ENCODE measurements around the gene PIGU. TPM values are rescaled to one million over a fixed set of nuclear protein-coding genes. Genes with fewer than 3 reads are reported as not detected.

PIGU gene
- total RNA-seq, 1 donor from 2014 or later, result 24.8 TPM

GRCh38 chr20:34704177-34705007, 27.5 kb upstream of the PIGU start, which contains the start of gene TP53INP2:
TSS of gene TP53INP2 (plus strand) at chr20:34704344. CDS start at chr20:34708740, 4,396 bp downstream.
- intact Hi-C loops (cut with micrococcal nuclease), result loop anchor here (1.0 to 10.0 kb wide), 11 partner anchors 14 to 710 kb away; partner anchors contain the start of genes AHCY, DYNLRB1, ITCH and MAP1LC3A
- DNase-seq (ENCODE audit: low spot score), result peak; percentile 86
- peak within 1 kb of the TSS; percentile 94 for H3K4me3 Mint-ChIP-seq
- H3K9me3 Mint-ChIP-seq, result no peaks in the 10 kb centered on the region
- H3K27ac Mint-ChIP-seq, result peak within 1 kb of the TSS; percentile 89
- H3K36me3 Mint-ChIP-seq (ENCODE audit: low read depth), result no peaks in the 10 kb centered on the region
- peaks cover 52% of the 10 kb centered on the region for H3K4me1 Mint-ChIP-seq (ENCODE audit: low read depth)
- peaks cover 21% of the 10 kb centered on the region for H3K27me3 Mint-ChIP-seq (ENCODE audit: insufficient read depth)

DNA sequence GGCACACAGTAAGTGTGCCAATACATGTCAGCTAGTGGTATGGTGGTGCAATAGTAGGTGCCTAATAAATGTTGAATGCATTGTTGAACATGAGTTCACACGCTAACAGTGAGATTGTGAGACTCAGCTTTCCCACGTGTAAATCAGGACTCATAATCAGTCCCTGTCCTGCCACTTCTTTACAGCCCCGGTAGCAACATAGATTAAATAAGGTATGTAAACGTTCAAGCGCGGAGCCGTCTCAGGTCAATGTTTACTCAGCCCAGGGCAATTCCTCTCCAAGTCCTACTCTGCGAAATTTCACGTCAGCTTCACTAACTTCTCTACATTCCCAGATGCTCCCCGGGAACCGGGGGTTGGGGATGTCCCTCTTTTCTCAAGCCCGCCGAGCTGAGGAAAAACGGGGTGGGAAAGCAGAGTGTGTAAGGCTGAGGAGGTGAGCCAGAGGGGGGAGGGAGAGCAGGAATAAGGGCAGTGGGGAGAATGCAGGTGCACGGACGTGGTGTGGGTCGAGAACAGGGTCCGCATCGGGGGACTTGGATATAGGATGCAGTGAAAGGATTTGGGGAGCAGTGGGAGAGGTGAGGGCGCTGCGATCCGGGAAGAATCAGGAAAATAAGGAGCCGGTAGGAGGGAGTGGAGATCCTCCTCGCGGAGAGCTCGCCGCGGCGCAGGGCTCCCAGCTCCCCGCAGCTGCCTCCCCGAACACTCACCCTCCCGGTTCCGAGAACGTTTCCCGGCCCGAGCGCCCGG, 26.7 kb upstream of the PIGU start:
- Mint-ChIP-seq H3K4me3 (peak overlapping the region; percentile 94), H3K36me3 (ENCODE audit: low read depth) (no peaks in the 10 kb centered on the region), H3K9me3 (no peaks in the 10 kb centered on the region), H3K27ac (peak overlapping the region; percentile 89), H3K27me3 (ENCODE audit: insufficient read depth) (peaks cover 20% of the 10 kb centered on the region), H3K4me1 (ENCODE audit: low read depth) (peaks cover 49% of the 10 kb centered on the region)
- DNase-seq (ENCODE audit: low spot score), result no peak
- intact Hi-C loops (cut with micrococcal nuclease), result loop anchor here (1.0 to 10.0 kb wide), 10 partner anchors 15 to 709 kb away; partner anchors contain the start of genes AHCY, DYNLRB1, MAP1LC3A and MMP24OS

GRCh38 chr20:34703061-34703423, 26.1 kb upstream of the PIGU start:
- no peak overlapping the region for H3K27ac Mint-ChIP-seq
- intact Hi-C loops (cut with micrococcal nuclease), result loop anchor here (10.0 kb wide), 2 partner anchors 572 to 708 kb away; partner anchors contain the start of genes MMP24OS and RALY
- H3K27me3 Mint-ChIP-seq (ENCODE audit: insufficient read depth), result peaks cover 20% of the 10 kb centered on the region
- H3K36me3 Mint-ChIP-seq (ENCODE audit: low read depth), result no peaks in the 10 kb centered on the region
- H3K4me1 Mint-ChIP-seq (ENCODE audit: low read depth), result peaks cover 43% of the 10 kb centered on the region
- no peak for DNase-seq (ENCODE audit: low spot score)
- no peaks in the 10 kb centered on the region for H3K9me3 Mint-ChIP-seq
- H3K4me3 Mint-ChIP-seq, result peak overlapping the region; percentile 94

GRCh38 chr20:34701405-34702085, 24.7 kb upstream of the PIGU start:
- H3K9me3 Mint-ChIP-seq, result no peaks in the 10 kb centered on the region
- intact Hi-C loops (cut with micrococcal nuclease), result loop anchor here (10.0 kb wide), 2 partner anchors 573 to 707 kb away; partner anchors contain the start of genes MMP24OS and RALY
- peaks cover 34% of the 10 kb centered on the region for H3K4me1 Mint-ChIP-seq (ENCODE audit: low read depth)
- H3K36me3 Mint-ChIP-seq (ENCODE audit: low read depth), result no peaks in the 10 kb centered on the region
- H3K27ac Mint-ChIP-seq, result no peak overlapping the region
- H3K4me3 Mint-ChIP-seq, result peak overlapping the region; percentile 22
- DNase-seq (ENCODE audit: low spot score), result no peak
- peaks cover 20% of the 10 kb centered on the region for H3K27me3 Mint-ChIP-seq (ENCODE audit: insufficient read depth)

DNA sequence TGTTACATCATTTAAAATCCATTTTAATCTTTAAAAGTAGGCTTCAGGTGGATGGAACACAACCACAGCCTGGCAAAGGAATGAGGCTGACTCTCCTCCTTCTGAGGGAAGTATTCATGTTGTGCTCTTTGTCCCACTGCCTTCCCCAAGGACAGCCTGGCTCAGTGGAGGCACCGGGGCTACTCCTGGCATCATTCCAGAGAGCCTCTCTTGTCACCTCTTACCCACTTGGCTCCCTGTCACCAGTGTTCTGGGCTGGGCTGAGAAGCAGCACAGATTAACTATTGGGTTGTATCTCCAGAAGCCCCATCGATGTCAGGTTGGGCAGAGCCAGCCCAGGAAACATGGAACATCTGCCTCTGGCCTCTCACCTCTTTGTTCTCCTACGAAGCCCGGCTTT, 16.5 kb upstream of the PIGU start:
- Mint-ChIP-seq H3K9me3 (no peaks in the 10 kb centered on the region), H3K4me1 (ENCODE audit: low read depth) (no peaks in the 10 kb centered on the region), H3K36me3 (ENCODE audit: low read depth) (no peaks in the 10 kb centered on the region), H3K4me3 (no peak overlapping the region), H3K27ac (no peak overlapping the region), H3K27me3 (ENCODE audit: insufficient read depth) (peaks cover 12% of the 10 kb centered on the region)
- intact Hi-C loops (cut with micrococcal nuclease), result no loop called here
- DNase-seq (ENCODE audit: low spot score), result no peak

- Mint-ChIP-seq H3K9me3 (no peaks in the 10 kb centered on the region), H3K4me1 (ENCODE audit: low read depth) (no peaks in the 10 kb centered on the region), H3K4me3 (no peak overlapping the region), H3K36me3 (ENCODE audit: low read depth) (no peaks in the 10 kb centered on the region), H3K27ac (no peak overlapping the region), H3K27me3 (ENCODE audit: insufficient read depth) (peaks cover 12% of the 10 kb centered on the region)
- intact Hi-C loops (cut with micrococcal nuclease), result no loop called here
- no peak for DNase-seq (ENCODE audit: low spot score)
Observed at GRCh38 chr20:34691838-34692237, 14.9 kb upstream of the PIGU start.

DNA sequence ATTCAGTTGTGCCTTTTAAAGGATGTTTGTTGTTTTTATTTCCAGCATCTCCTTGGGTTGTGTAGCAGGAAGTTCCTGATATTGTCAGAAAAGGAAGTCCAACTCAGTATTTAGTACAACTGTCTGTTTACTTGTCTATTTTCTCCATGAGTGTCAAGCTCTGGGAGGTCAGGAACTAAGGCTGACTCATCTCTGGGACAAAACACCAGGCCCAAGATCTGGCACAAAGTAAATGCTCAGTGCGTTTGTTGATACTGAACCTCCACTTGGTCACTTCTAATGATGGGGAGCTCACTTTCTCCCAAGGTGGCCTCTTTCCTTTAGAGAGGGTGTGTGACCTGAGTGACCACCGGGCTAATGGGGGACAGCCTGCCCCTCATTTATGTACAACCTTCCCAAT, 12.6 kb upstream of the PIGU start:
- DNase-seq (ENCODE audit: low spot score), result no peak
- H3K9me3 Mint-ChIP-seq, result no peaks in the 10 kb centered on the region
- intact Hi-C loops (cut with micrococcal nuclease), result no loop called here

GRCh38 chr20:34683667-34684066, 6.8 kb upstream of the PIGU start:
- H3K27me3 Mint-ChIP-seq (ENCODE audit: insufficient read depth), result no peaks in the 10 kb centered on the region
- H3K27ac Mint-ChIP-seq, result no peak overlapping the region
- no peaks in the 10 kb centered on the region for H3K36me3 Mint-ChIP-seq (ENCODE audit: low read depth)
- intact Hi-C loops (cut with micrococcal nuclease), result no loop called here
- peaks cover 8% of the 10 kb centered on the region for H3K4me1 Mint-ChIP-seq (ENCODE audit: low read depth)
- DNase-seq (ENCODE audit: low spot score), result no peak
- no peak overlapping the region for H3K4me3 Mint-ChIP-seq
- H3K9me3 Mint-ChIP-seq, result no peaks in the 10 kb centered on the region

More for the DNA sequence above, 12.6 kb upstream of the PIGU start:
- Mint-ChIP-seq H3K4me1 (ENCODE audit: low read depth) (no peaks in the 10 kb centered on the region), H3K36me3 (ENCODE audit: low read depth) (no peaks in the 10 kb centered on the region), H3K27ac (no peak overlapping the region), H3K4me3 (no peak overlapping the region), H3K27me3 (ENCODE audit: insufficient read depth) (peaks cover 5% of the 10 kb centered on the region)

DNA sequence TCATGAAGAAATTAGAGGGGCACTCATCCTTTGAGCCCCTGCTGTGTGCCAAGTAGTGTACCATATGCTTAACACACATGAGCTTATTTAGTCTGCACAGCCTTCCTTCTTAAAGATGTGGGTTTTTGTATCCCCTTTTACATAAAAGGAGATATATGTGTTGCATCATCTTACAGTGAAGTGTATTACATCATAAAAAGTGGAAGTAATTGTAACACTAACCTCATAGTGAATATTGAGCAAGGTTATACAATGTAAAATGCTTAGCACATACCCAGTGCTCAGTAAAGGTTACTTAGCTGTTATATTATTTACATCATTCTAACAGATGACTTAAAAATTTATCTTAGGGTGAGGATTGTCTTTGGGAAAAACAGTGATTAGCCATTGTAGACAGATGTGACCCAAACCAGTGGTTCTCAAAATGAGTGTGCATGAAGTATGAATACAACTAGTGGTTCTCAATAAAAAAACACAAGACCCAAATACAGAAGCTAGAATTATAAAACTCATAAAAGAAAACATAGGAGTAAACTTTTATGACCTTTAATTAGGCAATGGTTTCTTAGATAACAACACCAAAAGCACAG, 3.8 kb upstream of the PIGU start:
- no peak for DNase-seq (ENCODE audit: low spot score)
- peaks cover 21% of the 10 kb centered on the region for H3K4me1 Mint-ChIP-seq (ENCODE audit: low read depth)
- H3K36me3 Mint-ChIP-seq (ENCODE audit: low read depth), result no peaks in the 10 kb centered on the region
- no peaks in the 10 kb centered on the region for H3K27me3 Mint-ChIP-seq (ENCODE audit: insufficient read depth)
- intact Hi-C loops (cut with micrococcal nuclease), result no loop called here
- no peak overlapping the region for H3K27ac Mint-ChIP-seq
- H3K9me3 Mint-ChIP-seq, result no peaks in the 10 kb centered on the region
- no peak overlapping the region for H3K4me3 Mint-ChIP-seq

DNA sequence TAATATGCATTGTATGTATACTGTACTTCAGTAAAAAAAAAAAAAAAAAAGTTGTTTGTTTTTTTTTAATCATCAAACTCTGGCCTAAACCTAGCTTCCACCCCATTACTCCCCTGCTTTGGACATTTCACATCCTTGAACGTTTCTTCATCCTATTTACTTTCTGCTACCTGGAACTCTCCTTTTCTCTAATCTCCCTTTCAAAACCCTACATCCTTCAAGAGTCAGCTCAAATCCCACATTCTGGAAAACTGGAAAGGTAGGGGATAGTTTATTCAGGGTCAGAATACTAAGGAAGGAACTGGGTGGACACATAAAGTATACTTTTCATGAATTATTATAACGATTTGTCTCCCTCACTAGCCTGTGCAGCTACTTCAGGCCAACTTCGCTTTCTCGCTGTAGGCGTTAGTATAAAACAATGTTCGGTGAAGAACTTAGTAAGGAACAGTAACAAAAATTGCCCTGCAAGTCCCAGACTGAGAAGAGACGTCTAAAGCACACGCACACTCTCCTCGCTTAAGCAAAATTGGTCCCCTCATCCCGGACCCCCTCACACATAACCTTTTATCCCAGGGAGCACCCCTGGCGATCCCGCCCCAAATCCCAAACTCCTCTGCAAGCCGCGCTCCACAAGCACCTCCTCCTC, 775 bp downstream of the PIGU start:
- no peak for DNase-seq (ENCODE audit: low spot score)
- intact Hi-C loops (cut with micrococcal nuclease), result loop anchor here (1.0 to 5.0 kb wide), 2 partner anchors 160 to 281 kb away; partner anchors contain the start of genes DYNLRB1, GSS and MYH7B

GRCh38 chr20:34675561-34675960, 1.3 kb downstream of the PIGU start:
- Mint-ChIP-seq H3K4me3 (peak overlapping the region; percentile 45), H3K4me1 (ENCODE audit: low read depth) (peaks cover 23% of the 10 kb centered on the region), H3K27me3 (ENCODE audit: insufficient read depth) (no peaks in the 10 kb centered on the region), H3K9me3 (no peaks in the 10 kb centered on the region), H3K27ac (no peak overlapping the region), H3K36me3 (ENCODE audit: low read depth) (peaks cover 2% of the 10 kb centered on the region)
- intact Hi-C loops (cut with micrococcal nuclease), result loop anchor here (5.0 kb wide), 1 partner anchor 282 kb away; the partner anchor contains the start of genes GSS and MYH7B
- no peak for DNase-seq (ENCODE audit: low spot score)

More for the DNA sequence above, 775 bp downstream of the PIGU start:
- Mint-ChIP-seq H3K4me1 (ENCODE audit: low read depth) (peaks cover 27% of the 10 kb centered on the region), H3K27me3 (ENCODE audit: insufficient read depth) (no peaks in the 10 kb centered on the region), H3K27ac (peak overlapping the region; percentile 97), H3K36me3 (ENCODE audit: low read depth) (peaks cover 2% of the 10 kb centered on the region), H3K9me3 (no peaks in the 10 kb centered on the region), H3K4me3 (peak overlapping the region; percentile 97)

GRCh38 chr20:34673412-34673811, 3.5 kb downstream of the PIGU start:
- intact Hi-C loops (cut with micrococcal nuclease), result no loop called here
- peaks cover 19% of the 10 kb centered on the region for H3K4me1 Mint-ChIP-seq (ENCODE audit: low read depth)

More at GRCh38 chr20:34673412-34673811, 3.5 kb downstream of the PIGU start:
- no peak overlapping the region for H3K4me3 Mint-ChIP-seq
- H3K27me3 Mint-ChIP-seq (ENCODE audit: insufficient read depth), result no peaks in the 10 kb centered on the region
- DNase-seq (ENCODE audit: low spot score), result no peak
- peak overlapping the region; percentile 6 for H3K27ac Mint-ChIP-seq
- H3K36me3 Mint-ChIP-seq (ENCODE audit: low read depth), result peaks cover 5% of the 10 kb centered on the region
- no peaks in the 10 kb centered on the region for H3K9me3 Mint-ChIP-seq

Measured in activated T-helper 1 cell treated with anti-CD3 and anti-CD28 coated beads, Interleukin-12 subunit alpha, Interleukin-12 subunit beta, Interleukin-2, Interleukin-4 antibody, amounts not matched to agents 30 ng/mL and 10 ng/mL and 1 ng/mL, durations not matched to agents 14 hours and 24 hours and 36 hours (primary cell).